ENCODE measurements around the gene EML6. TPM values are rescaled to one million over a fixed set of nuclear protein-coding genes. Genes with fewer than 3 reads are reported as not detected.

The EML6 gene
- total RNA-seq, 3 donors from 2014 or later, result 3.4 to 7.3 (median 5.3) TPM

DNA sequence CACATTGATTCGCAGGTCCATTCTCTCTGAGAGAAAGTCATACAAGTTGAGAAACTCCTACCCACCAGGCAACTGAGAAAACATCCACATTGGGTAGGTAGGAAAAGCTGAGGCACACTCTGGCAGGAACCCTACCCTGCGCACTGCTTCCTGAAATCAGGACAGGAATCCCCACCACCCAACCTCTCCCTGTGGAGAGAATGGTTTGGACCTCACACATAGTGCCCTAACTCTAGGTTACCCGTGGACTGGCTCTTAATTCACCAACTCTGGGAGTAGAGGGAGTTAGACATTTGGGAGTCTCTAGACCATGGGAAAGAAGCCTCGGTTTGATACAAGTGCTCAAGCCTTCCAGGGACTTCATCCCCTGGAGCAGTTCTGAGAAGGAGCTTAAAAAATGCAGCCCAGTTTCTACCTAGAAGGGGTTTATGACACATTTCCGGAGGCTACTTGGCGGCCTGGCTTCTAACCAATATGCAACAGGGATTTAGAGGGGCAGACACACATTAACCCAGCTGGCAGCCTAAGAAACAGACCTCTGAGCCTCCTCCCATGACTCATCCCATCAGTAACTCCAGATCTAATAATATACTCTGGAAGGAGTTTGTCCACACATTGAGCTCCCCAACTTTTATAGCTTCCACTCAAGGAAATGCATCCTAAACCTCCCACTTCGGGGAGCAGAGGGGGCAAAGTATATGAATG lies 136.7 kb downstream of the EML6 start:
- Histone ChIP-seq H3K4me1 (ENCODE audit: low read depth) (no peaks in the 10 kb centered on the region), H3K9me3 (no peaks in the 10 kb centered on the region), H3K36me3 (ENCODE audit: low read depth) (no peaks in the 10 kb centered on the region), H3K4me3 (no peak overlapping the region)
- DNase-seq (no peak), ATAC-seq (no peak)
- intact Hi-C loops (cut with DNase I, micrococcal nuclease), result no loop called here
- TF ChIP-seq, protein P1, sequence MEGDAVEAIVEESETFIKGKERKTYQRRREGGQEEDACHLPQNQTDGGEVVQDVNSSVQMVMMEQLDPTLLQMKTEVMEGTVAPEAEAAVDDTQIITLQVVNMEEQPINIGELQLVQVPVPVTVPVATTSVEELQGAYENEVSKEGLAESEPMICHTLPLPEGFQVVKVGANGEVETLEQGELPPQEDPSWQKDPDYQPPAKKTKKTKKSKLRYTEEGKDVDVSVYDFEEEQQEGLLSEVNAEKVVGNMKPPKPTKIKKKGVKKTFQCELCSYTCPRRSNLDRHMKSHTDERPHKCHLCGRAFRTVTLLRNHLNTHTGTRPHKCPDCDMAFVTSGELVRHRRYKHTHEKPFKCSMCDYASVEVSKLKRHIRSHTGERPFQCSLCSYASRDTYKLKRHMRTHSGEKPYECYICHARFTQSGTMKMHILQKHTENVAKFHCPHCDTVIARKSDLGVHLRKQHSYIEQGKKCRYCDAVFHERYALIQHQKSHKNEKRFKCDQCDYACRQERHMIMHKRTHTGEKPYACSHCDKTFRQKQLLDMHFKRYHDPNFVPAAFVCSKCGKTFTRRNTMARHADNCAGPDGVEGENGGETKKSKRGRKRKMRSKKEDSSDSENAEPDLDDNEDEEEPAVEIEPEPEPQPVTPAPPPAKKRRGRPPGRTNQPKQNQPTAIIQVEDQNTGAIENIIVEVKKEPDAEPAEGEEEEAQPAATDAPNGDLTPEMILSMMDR (IDR thresholded peaks at IDR 0.05), result no peak

DNA sequence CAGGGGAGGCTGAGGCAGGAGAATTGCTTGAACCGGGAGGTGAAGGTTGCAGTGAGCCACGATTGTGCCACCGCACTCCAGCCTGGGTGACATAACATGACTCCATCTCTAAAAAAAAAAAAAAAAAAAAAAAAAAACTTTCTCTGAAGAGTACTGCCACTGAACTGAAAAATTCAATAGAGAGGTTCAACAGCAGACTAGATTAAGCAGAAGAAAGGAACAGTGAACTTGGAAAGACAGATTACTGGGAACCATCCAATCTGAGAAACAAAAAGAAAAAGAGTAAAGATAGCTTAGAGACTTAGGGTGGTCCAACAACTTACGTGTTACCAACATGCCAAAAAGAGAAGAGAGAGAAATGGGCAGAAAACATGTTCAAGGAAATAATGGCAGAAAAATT lies 138.8 kb downstream of the EML6 start:
- DNase-seq (no peak), ATAC-seq (no peak)
- Histone ChIP-seq H3K36me3 (ENCODE audit: low read depth) (no peaks in the 10 kb centered on the region), H3K4me1 (ENCODE audit: low read depth) (no peaks in the 10 kb centered on the region), H3K4me3 (no peak overlapping the region), H3K9me3 (no peaks in the 10 kb centered on the region)
- TF ChIP-seq, protein P1 (IDR thresholded peaks at IDR 0.05), result no peak
- intact Hi-C loops (cut with DNase I, micrococcal nuclease), result no loop called here

DNA sequence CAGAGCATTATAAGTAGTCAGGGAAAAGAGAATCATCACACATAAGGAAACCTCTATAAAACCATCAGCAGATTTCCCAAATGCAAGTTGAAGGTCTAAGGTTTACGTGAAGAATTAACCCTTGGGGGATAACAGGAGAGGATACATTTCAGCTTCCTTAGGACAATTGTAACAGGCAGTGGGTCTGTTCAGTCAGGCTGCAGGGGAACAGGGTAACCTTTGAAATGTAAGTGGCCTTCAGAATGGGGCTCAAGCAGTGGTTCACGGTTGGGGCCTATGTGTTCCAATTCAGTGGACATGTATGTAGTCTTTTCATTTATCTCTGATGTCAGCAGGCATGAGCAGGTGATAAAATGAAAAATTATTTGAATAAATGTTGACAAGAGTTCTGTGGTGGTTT lies 139.3 kb downstream of the EML6 start:
- Histone ChIP-seq H3K4me3 (no peak overlapping the region), H3K9me3 (no peaks in the 10 kb centered on the region), H3K4me1 (ENCODE audit: low read depth) (no peaks in the 10 kb centered on the region), H3K36me3 (ENCODE audit: low read depth) (no peaks in the 10 kb centered on the region)
- DNase-seq, result no peak
- ATAC-seq, result no peak
- intact Hi-C loops (cut with DNase I, micrococcal nuclease), result no loop called here
- TF ChIP-seq, protein P1 (IDR thresholded peaks at IDR 0.05), result no peak

DNA sequence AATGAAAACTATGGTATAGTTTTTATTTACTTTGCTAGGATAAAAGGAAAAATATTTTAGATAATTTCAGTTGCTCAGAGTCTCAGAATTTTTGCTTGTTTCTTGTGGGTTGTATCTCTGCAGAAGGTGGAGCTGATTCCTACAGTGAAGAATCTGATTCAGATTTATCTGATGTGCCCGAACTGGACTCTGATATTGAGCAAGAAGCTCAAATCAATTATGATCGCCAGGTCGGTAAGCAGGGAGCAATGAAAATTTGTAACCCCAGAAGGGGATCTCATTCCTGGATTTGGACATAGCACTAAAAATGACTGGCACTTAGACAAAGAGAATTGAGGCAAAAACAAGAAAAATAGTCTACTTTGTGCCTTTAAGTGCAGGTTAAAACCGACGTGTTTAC lies 140.2 kb downstream of the EML6 start:
- TF ChIP-seq, protein P1 (IDR thresholded peaks at IDR 0.05), result no peak
- intact Hi-C loops (cut with DNase I, micrococcal nuclease), result no loop called here
- Histone ChIP-seq H3K4me1 (ENCODE audit: low read depth) (no peaks in the 10 kb centered on the region), H3K36me3 (ENCODE audit: low read depth) (no peaks in the 10 kb centered on the region), H3K4me3 (no peak overlapping the region), H3K9me3 (no peaks in the 10 kb centered on the region)
- DNase-seq (no peak), ATAC-seq (no peak)

DNA sequence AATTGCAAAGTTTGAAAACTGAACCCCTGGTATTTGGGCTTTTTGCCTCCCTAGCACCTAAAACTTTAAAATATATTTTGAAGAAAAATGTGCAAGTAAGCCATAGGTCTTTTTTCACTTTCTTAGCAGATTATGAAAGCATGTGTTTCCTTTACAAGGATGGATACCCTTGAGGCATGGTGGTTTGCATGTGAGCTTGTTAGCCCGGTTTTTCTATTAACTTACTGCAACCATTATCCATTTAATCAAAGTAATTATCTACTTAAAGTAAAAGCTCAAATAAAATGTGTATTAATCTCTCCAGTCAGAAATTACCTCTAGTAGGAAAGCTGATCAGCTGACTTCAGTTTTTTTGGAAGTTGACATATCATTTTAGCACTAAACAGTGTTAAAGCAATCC lies 140.6 kb downstream of the EML6 start:
- H3K4me3 ChIP-seq, result no peak overlapping the region
- no peak for ATAC-seq
- no peaks in the 10 kb centered on the region for H3K9me3 ChIP-seq
- intact Hi-C loops (cut with DNase I, micrococcal nuclease), result no loop called here
- H3K36me3 ChIP-seq (ENCODE audit: low read depth), result no peaks in the 10 kb centered on the region
- H3K4me1 ChIP-seq (ENCODE audit: low read depth), result no peaks in the 10 kb centered on the region
- no peak for DNase-seq
- TF ChIP-seq, protein P1 (IDR thresholded peaks at IDR 0.05), result no peak

DNA sequence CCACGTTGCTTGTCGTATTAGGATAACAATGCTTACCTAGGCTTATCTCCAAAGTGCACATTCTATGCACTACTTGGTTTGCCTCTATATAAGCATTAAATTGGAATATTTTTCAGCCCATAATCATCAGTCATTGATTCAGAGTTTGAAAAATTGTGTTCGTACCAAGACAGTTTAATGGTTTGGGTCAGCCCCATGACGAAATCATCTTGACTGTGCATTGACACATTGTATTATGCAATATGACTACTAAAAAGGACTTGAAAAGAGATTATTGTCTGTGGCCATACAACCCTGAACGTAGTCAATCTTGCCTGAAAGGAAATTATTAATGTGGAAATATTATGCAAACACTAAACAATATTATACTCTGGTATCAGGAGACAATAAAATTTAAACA lies 141.3 kb downstream of the EML6 start:
- Histone ChIP-seq H3K36me3 (ENCODE audit: low read depth) (no peaks in the 10 kb centered on the region), H3K9me3 (no peaks in the 10 kb centered on the region), H3K4me3 (no peak overlapping the region), H3K4me1 (ENCODE audit: low read depth) (no peaks in the 10 kb centered on the region)
- TF ChIP-seq, protein P1 (IDR thresholded peaks at IDR 0.05), result no peak
- ATAC-seq (no peak), DNase-seq (no peak)
- intact Hi-C loops (cut with DNase I, micrococcal nuclease), result no loop called here

All from mucosa of descending colon (tissue), 3 donors.